Central memory CD8-positive, alpha-beta T cell (primary cell): ENCODE data around the gene ZP3.
"Not testable (repeated sequence)": the region's sequence is repeated elsewhere in the genome, so short reads cannot be mapped to it uniquely, and the experiment has no call there.

Source experiments
- ATAC-seq: fragments of 150-1000 bp; cut with Tn5 transposase; replicated peaks from 2 replicates; pipeline ENCODE4 v1.10.0; 2022; ENCODE audit warnings: mild to moderate bottlenecking, moderate FRiP score, moderate number of reproducible peaks; ENCODE audit not compliant: poor library complexity, severe bottlenecking; ENCODE audit errors: extremely low read depth
- DNase-seq, 2 donors: peaks; one replicate each; pipeline ENCODE4 v3.0.0; 2021; ENCODE audit warnings: low spot score in 2 of 2
- H3K27ac Mint-ChIP-seq: one replicate; pipeline ENCODE4 v1.8.0; 2022; ENCODE audit warnings: low read depth, mild to moderate bottlenecking, moderate library complexity, mixed read lengths
- H3K27me3 Mint-ChIP-seq: one replicate; pipeline ENCODE4 v1.8.0; 2022; ENCODE audit warnings: mixed read lengths
- H3K36me3 Mint-ChIP-seq: one replicate; pipeline ENCODE4 v1.8.0; 2022; ENCODE audit warnings: mild to moderate bottlenecking, moderate library complexity, mixed read lengths; ENCODE audit not compliant: insufficient read depth
- H3K4me1 Mint-ChIP-seq: one replicate; pipeline ENCODE4 v1.8.0; 2022; ENCODE audit warnings: mixed read lengths
- H3K4me3 Mint-ChIP-seq: one replicate; pipeline ENCODE4 v1.8.0; 2022; ENCODE audit warnings: mild to moderate bottlenecking, moderate library complexity, mixed read lengths
- H3K9me3 Mint-ChIP-seq: one replicate; pipeline ENCODE4 v1.8.0; 2022; ENCODE audit warnings: mixed read lengths

The ZP3 gene

DNA sequence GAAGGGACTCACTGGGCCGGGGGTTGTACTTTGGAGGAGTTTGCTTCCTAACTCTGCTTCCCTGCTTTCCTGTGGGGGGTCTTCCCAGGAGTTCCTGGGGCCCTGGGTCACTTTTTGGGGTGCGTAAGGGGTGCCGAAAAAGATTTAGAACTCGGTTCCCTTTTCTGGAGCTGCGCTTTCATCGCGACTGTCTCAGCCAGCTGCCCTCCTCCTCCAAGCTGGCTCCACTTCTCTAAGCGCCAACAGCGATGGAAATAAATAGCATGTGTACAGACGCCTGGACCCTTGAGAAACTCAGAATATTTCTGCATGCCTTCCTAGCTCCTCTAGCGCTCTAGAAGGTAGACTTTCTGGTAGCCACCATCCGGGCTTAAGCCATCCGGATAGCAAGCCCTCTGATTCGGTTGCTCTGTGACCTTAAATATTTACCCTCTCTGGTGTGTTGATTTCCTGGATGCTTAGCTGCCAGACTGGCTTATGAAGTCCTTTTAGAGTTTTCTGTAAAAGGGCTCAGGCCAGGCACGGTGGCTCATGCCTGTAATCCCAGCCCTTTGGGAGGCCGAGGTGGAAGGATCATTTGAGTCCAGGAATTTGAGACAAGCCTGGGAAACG, 37.6 kb downstream of the ZP3 start:
- H3K9me3 Mint-ChIP-seq, H3K36me3 Mint-ChIP-seq, H3K27ac Mint-ChIP-seq, H3K4me1 Mint-ChIP-seq, DNase-seq, H3K27me3 Mint-ChIP-seq, H3K4me3 Mint-ChIP-seq: not testable (repeated sequence)
- ATAC-seq: peak; percentile 12

DNA sequence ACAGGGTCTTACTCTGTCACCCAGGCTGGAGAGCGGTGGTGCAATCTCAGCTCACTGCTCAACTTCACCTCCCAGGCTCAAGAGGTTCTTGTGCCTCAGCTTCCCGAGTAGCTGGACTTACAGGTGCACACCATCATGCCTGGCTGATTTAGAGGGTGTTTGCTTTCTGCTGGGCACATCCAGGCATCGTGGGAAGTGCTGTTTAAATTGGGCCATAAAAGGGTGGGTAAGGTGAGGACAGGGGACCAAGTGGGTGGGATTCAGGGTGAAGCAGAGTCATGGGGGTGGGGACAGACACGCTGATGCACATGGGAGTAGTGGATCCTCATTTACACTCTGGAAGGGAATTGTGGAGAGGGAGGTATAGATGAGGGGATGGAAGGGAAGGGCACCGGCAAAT, 40.2 kb downstream of the ZP3 start:
- peak overlapping the region; percentile 23 for H3K4me3 Mint-ChIP-seq
- not testable (repeated sequence) for ATAC-seq, H3K9me3 Mint-ChIP-seq, DNase-seq, H3K36me3 Mint-ChIP-seq, H3K27ac Mint-ChIP-seq, H3K4me1 Mint-ChIP-seq, H3K27me3 Mint-ChIP-seq

DNA sequence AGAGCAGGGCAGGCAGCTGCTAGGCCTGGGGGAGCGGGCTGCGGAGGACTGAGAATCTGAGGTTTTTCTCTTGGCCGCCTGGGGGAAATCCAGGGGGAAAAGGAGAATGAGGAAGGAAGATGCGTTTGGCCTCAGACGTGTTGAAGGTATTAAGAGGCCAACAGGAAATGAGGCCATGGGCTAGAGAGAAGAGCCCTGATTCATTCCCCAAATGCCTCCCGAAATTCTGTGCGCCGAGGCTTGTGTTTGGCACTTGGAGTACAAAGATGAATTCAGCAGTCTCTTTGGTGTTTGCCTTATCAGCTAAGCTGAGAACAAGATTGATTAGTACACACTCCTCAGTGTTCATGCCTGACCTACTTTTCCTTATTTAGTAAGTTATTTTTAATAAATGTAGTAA, 41.2 kb downstream of the ZP3 start:
- not testable (repeated sequence) for ATAC-seq, H3K36me3 Mint-ChIP-seq, DNase-seq, H3K27me3 Mint-ChIP-seq, H3K27ac Mint-ChIP-seq, H3K4me3 Mint-ChIP-seq, H3K9me3 Mint-ChIP-seq, H3K4me1 Mint-ChIP-seq

DNA sequence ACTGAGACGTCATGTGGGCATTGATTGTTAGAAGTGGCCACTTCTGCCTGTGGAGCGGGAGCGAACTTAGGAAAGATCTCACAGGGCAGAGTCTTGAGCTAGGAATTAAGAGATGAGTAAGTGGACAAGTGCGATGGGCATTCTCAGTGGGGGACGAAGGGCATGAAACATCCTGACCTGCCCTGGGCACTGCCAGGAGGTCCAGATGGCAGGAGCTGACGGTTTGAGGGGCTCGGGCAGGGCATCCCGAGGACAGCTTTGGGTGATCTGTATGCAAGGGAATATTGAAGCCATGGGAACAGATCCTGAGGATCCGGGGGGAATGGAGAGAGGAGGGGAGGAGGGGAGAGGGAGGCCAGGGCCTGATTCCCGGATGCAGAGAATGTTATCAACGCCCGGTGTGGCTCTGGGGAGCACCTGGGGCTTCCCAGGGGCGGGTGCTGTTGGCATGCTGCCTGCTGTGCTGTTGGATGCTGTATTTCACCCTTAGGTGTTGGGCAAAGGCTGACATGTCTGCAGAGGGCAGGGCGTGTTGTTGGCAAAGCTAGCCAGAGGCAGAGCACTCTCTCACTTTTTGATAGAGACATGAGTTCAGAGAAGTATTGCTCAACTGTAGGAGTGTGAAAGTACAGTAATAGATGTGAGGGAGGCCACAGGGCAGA, 43.1 kb downstream of the ZP3 start:
- ATAC-seq, H3K36me3 Mint-ChIP-seq, H3K9me3 Mint-ChIP-seq, H3K27ac Mint-ChIP-seq, H3K4me3 Mint-ChIP-seq, H3K4me1 Mint-ChIP-seq, DNase-seq, H3K27me3 Mint-ChIP-seq: not testable (repeated sequence)

DNA sequence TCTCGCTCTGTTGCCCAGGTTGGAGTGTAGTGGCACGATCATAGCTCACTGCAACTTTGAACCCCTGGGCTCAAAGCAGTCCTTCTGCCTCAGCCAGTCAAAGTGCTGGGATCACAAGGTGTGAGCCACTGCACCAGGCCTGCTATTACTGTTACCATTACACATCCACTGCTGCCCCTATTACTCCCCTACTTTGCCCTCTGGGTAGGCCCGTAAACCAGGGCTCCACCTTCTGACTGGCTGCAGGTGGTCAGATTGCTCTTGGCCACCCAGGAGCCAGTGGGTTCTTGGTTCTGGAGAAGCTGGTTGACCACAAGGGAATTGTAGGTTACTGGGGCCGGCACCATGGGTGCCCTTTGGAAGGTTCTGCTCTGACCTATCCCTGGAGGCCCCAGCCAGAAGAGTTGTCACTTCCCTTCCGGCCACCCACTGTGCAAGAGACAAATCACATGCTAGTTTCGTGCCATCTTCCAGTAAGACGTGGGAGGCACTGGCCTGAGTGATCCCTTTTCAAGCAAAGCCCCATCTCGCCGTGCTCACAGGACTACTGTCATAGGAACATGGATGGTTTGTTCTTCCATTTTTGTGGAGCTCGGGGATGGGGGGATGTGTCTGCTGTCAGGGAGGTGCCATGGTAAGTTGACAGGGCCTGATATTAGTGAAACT, 46.9 kb downstream of the ZP3 start:
- not testable (repeated sequence) for H3K27me3 Mint-ChIP-seq, DNase-seq, ATAC-seq, H3K36me3 Mint-ChIP-seq, H3K4me3 Mint-ChIP-seq, H3K9me3 Mint-ChIP-seq, H3K4me1 Mint-ChIP-seq, H3K27ac Mint-ChIP-seq

DNA sequence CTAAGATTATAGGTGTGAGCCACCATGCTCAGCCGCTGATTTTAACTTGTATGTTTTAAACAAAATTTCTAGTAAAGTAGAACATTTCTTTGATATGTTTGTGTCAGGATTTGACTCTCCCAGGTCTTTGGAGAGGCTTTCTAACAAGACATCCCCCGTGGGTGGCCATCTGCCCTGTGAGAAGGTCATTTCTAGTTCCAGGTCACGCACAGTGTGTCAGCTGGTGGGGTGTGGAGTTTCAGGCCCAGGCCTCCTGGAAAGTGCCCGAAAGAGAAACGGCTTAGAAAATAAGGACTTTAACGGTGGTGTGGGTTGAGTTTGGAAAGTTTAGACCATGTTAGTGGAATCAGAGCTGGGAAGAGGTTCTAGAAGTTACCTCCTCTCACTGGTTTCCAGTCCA, 48.3 kb downstream of the ZP3 start:
- ATAC-seq, H3K4me1 Mint-ChIP-seq, H3K27ac Mint-ChIP-seq, H3K27me3 Mint-ChIP-seq, H3K9me3 Mint-ChIP-seq, H3K36me3 Mint-ChIP-seq, H3K4me3 Mint-ChIP-seq, DNase-seq: not testable (repeated sequence)

DNA sequence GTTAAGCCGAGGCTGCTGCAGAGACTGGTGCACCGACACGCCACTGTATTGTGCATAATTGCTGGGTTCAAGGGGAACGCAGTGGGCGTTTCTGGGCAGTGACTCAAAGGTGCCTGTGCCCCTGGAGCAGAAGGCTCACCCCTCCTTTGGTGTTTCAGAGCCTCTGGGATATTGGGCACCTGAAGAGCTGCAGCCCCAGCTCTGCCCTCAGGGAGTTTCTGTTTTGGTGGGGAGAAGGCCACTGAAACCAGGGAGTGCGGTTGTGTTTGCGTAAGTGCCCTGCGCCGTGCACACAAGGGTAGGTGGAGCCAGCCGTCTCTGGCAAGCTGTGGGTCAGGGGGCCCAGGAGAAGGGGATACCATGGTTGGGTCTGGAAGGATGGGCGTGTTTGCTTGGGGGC, 51.5 kb downstream of the ZP3 start:
- not testable (repeated sequence) for H3K9me3 Mint-ChIP-seq, H3K36me3 Mint-ChIP-seq, H3K27me3 Mint-ChIP-seq, H3K4me3 Mint-ChIP-seq, H3K4me1 Mint-ChIP-seq, DNase-seq, ATAC-seq
- peak overlapping the region; percentile 49 for H3K27ac Mint-ChIP-seq

DNA sequence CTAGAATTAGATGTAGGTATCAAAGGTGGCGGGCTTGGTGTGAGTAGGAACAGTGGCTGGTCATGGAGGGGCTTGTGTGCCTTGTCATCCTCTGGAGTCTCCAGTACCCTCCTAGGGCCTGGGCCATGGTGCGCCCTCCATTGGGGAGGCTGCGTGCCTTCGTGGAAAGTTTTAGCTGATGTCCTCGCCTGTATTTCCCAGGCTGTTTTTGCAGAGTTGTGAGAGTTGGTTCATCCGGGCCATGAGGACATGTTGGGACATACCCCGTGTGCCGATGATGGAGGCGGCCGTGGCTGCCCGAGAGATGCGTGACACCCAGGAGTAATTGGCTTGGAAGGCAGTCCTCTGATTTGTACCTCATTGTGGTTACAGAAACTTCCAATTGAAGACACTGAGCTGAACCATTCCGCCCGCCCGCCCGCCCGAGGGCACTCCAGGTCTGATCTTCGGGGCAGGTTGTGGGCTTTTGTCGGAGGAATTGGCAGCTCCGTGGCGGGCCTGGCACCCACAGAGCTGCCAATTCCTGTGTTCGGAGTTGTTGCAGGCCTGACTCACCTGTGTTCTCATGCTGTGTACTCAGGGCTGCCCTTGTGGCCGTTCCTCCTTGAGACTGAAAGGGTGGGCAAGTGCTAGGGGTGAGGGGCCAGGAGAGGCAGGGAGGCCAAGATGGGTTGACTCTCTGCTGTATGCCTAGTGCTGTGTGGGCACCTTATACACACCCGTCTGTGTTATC, 52.2 kb downstream of the ZP3 start:
- not testable (repeated sequence) for H3K4me1 Mint-ChIP-seq, H3K27me3 Mint-ChIP-seq, ATAC-seq, H3K9me3 Mint-ChIP-seq, DNase-seq, H3K4me3 Mint-ChIP-seq
- Mint-ChIP-seq H3K36me3 (peaks cover 11% of the 10 kb centered on the region), H3K27ac (peak overlapping the region; percentile 49)

DNA sequence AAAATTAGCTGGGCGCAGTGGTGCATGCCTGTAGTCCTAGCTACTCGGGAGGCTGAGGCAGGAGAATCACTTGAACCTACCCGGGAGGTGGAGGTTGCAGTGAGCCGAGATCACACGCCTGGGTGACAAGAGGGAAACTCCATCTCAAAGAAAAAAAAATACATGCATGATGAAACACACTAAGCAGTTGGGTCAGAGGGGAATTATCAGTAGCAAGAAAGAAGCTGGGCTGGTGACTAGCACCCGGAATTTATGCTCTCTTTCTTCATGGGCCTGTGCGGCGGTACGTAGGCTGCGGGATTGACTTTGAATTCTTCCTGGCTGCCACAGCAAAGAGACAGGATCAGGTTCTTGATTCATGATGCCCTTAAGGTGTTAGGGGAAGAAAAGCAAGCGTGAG, 54.9 kb downstream of the ZP3 start:
- not testable (repeated sequence) for H3K27me3 Mint-ChIP-seq, H3K9me3 Mint-ChIP-seq, H3K4me3 Mint-ChIP-seq, ATAC-seq, DNase-seq, H3K27ac Mint-ChIP-seq, H3K4me1 Mint-ChIP-seq
- peaks cover 17% of the 10 kb centered on the region for H3K36me3 Mint-ChIP-seq

DNA sequence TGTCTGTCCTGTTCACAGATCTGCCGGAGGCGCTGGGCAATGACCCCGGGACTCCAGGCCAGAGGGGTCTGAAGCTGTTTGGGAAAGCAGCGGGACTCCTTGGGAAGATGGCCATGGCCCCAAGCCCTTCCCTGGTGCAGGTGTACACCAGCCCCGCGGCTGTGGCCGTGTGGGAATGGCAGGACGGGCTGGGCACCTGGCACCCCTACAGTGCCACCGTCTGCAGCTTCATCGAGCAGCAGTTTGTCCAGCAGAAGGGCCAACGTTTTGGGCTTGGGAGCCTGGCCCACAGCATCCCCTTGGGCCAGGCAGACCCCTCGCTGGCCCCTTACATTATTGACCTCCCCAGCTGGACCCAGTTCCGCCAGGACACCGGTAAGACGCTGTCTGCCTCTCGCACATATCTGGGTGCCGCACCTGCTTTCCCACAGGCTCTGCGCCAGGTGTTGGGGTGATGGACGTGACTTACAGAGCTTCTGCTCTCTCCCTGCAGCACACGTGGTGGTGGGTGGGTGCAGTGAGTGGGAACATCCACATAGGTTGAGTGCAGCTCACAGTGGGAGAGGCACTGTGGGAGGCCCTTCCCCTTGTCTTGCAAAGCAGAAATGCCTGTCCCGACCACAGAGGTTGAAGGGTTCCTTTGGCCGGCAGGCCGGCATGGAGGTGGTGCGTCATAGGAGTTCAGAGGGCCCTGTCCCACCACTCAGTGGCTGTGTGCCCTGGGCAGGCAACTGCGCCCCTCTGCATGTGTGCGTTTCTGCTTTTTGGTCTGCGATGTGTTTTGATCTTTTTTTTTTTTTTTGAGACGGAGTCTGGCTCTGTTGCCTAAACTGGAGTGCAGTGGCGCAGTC, 55.9 kb downstream of the ZP3 start:
- not testable (repeated sequence) for H3K9me3 Mint-ChIP-seq, ATAC-seq, H3K4me1 Mint-ChIP-seq, H3K27ac Mint-ChIP-seq, H3K27me3 Mint-ChIP-seq, H3K4me3 Mint-ChIP-seq, DNase-seq
- H3K36me3 Mint-ChIP-seq: peaks cover 15% of the 10 kb centered on the region

DNA sequence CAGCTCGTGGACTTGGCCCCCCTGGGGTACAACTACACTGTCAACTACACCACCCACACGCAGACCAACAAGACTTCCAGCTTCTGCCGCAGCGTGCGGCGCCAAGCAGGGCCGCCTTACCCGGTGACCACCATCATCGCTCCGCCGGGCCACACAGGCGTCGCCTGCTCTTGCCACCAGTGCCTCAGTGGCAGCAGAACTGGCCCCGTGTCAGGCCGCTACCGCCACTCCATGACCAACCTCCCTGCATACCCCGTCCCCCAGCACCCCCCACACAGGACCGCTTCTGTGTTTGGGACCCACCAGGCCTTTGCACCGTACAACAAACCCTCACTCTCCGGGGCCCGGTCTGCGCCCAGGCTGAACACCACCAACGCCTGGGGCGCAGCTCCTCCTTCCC, 57.9 kb downstream of the ZP3 start:
- not testable (repeated sequence) for ATAC-seq, H3K4me1 Mint-ChIP-seq, H3K4me3 Mint-ChIP-seq, H3K27me3 Mint-ChIP-seq, H3K27ac Mint-ChIP-seq, H3K9me3 Mint-ChIP-seq, DNase-seq
- peaks cover 16% of the 10 kb centered on the region for H3K36me3 Mint-ChIP-seq

DNA sequence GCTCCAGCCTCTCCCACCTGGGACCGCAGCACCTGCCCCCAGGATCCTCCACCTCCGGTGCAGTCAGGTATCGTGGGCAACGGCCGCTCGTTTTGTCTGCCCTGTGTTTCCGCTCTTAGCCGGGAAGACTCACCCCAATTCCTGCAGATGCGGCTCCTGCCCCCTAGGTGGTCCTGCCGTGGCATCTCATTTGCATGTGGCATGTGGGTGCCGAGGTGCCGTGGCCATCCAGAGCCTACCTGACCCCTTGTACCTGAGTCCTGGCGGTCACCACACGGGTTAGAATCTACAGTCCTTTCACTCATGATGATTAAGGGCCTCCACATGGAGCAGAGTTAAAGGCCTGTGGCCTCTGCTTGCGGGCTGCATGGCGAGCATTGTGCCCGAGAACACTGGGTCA, 58.3 kb downstream of the ZP3 start:
- not testable (repeated sequence) for DNase-seq, H3K27me3 Mint-ChIP-seq, H3K27ac Mint-ChIP-seq, H3K4me1 Mint-ChIP-seq, H3K4me3 Mint-ChIP-seq, H3K9me3 Mint-ChIP-seq, ATAC-seq
- peaks cover 16% of the 10 kb centered on the region for H3K36me3 Mint-ChIP-seq
